Parathyroid adenoma (tissue), 2 donors: ENCODE measurements around the gene FAM83F.

ENCODE experiments used
- H2AFZ ChIP-seq: fragments of 300-600 bp; sonication (generic); one replicate; pipeline ENCODE4 v1.7.0; 2017; ENCODE audit warnings: antibody characterized with exemption, mild to moderate bottlenecking
- H3K27ac ChIP-seq: fragments of 300-600 bp; sonication (generic); one replicate; pipeline ENCODE4 v1.7.0; 2017
- H3K27me3 ChIP-seq: fragments of 300-600 bp; sonication (generic); one replicate; pipeline ENCODE4 v1.7.0; 2017; ENCODE audit warnings: low read length; ENCODE audit not compliant: control insufficient read depth, insufficient read depth
- H3K36me3 ChIP-seq: fragments of 300-600 bp; sonication (generic); one replicate; pipeline ENCODE4 v1.7.0; 2017; ENCODE audit warnings: low read length; ENCODE audit not compliant: control insufficient read depth, insufficient read depth
- H3K4me1 ChIP-seq: fragments of 300-600 bp; sonication (generic); one replicate; pipeline ENCODE4 v1.7.0; 2017; ENCODE audit warnings: control low read depth
- H3K4me2 ChIP-seq: fragments of 300-600 bp; sonication (generic); one replicate; pipeline ENCODE4 v1.7.0; 2017; ENCODE audit warnings: low read length
- H3K4me3 ChIP-seq: fragments of 300-600 bp; sonication (generic); one replicate; pipeline ENCODE4 v1.7.0; 2017; ENCODE audit warnings: low read depth, low read length
- H3K79me2 ChIP-seq: fragments of 300-600 bp; sonication (generic); one replicate; pipeline ENCODE4 v1.7.0; 2017; ENCODE audit warnings: control low read depth
- H3K9ac ChIP-seq: fragments of 300-600 bp; sonication (generic); one replicate; pipeline ENCODE4 v1.7.0; 2017; ENCODE audit warnings: mild to moderate bottlenecking
- H3K9me3 ChIP-seq: fragments of 300-600 bp; sonication (generic); one replicate; pipeline ENCODE4 v1.7.0; 2017; ENCODE audit warnings: low read length; ENCODE audit not compliant: control insufficient read depth
- TF ChIP-seq, protein P1 (sequence below): fragments of 300-600 bp; sonication (generic); IDR thresholded peaks from one replicate; pipeline ENCODE4 v1.7.0; 2017; ENCODE audit warnings: antibody characterized with exemption, mild to moderate bottlenecking
- donor health status: primary hyperparathyroidism.

FAM83F gene

DNA sequence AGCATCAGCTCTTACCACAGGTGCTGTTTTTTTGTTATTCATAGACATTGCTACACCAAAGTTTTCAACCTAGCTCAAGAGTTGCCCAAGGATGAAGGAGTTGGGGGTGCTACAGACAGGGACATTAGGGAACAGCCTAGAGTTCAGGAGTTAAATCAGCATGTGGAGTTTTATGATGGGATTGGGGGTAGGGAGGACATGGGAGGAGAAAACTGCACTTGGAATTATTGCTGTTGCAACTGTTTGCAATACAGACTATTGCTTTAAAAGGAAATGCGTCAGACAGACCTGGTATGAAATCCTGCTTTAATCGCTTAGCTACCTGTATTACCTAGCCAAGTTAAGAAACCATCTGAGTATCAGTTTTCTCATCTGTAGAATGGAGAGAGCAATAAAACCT lies 28.3 kb upstream of the FAM83F start:
- Histone ChIP-seq H3K4me3 (no peak overlapping the region), H3K27ac (no peak overlapping the region), H3K27me3 (no peaks in the 10 kb centered on the region), H3K4me2 (no peak overlapping the region), H3K79me2 (no peaks in the 10 kb centered on the region), H3K9ac (no peak overlapping the region), H3K36me3 (no peaks in the 10 kb centered on the region), H3K4me1 (no peaks in the 10 kb centered on the region), H3K9me3 (no peaks in the 10 kb centered on the region), H2AFZ (no peak overlapping the region)
- TF ChIP-seq, protein P1, sequence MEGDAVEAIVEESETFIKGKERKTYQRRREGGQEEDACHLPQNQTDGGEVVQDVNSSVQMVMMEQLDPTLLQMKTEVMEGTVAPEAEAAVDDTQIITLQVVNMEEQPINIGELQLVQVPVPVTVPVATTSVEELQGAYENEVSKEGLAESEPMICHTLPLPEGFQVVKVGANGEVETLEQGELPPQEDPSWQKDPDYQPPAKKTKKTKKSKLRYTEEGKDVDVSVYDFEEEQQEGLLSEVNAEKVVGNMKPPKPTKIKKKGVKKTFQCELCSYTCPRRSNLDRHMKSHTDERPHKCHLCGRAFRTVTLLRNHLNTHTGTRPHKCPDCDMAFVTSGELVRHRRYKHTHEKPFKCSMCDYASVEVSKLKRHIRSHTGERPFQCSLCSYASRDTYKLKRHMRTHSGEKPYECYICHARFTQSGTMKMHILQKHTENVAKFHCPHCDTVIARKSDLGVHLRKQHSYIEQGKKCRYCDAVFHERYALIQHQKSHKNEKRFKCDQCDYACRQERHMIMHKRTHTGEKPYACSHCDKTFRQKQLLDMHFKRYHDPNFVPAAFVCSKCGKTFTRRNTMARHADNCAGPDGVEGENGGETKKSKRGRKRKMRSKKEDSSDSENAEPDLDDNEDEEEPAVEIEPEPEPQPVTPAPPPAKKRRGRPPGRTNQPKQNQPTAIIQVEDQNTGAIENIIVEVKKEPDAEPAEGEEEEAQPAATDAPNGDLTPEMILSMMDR = no peak

DNA sequence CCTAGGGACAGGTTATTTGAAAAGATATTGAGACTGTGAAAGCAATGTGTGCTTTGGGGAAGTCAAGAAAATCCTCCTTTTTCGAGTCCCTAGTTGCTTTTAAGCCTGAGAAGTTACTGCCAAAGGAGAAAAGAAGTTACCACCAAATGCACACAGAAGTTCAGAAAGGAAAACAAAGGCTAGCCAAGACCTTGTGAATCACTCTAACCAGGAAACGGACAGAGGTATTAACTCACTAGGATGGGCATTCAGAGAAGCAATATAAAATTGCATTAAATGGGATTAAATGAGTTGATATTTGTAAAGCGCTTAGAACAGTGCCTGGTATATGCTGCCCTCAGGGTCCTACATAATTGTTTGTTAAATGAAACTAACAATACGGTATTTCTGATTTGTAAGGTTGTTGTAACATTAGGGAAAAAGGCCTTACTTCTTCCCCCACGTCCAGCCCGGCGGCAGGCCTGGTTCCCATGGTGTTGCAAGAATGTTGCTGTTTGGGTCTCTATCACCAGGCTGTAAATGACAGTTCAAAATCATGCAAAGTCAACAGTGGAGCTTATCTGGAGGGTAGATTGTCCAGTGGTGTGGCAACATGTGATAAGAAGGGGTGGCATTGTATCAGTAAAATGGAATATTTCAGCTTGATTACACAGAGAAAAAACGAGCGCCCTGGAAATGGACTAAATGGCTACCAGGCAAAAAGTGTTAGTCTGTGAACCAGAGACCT lies 27.5 kb upstream of the FAM83F start:
- TF ChIP-seq, protein P1 = no peak
- Histone ChIP-seq H3K4me2 (no peak overlapping the region), H3K9ac (no peak overlapping the region), H3K27ac (no peak overlapping the region), H2AFZ (no peak overlapping the region), H3K9me3 (no peaks in the 10 kb centered on the region), H3K27me3 (no peaks in the 10 kb centered on the region), H3K4me3 (no peak overlapping the region), H3K36me3 (no peaks in the 10 kb centered on the region), H3K79me2 (no peaks in the 10 kb centered on the region), H3K4me1 (no peaks in the 10 kb centered on the region)

DNA sequence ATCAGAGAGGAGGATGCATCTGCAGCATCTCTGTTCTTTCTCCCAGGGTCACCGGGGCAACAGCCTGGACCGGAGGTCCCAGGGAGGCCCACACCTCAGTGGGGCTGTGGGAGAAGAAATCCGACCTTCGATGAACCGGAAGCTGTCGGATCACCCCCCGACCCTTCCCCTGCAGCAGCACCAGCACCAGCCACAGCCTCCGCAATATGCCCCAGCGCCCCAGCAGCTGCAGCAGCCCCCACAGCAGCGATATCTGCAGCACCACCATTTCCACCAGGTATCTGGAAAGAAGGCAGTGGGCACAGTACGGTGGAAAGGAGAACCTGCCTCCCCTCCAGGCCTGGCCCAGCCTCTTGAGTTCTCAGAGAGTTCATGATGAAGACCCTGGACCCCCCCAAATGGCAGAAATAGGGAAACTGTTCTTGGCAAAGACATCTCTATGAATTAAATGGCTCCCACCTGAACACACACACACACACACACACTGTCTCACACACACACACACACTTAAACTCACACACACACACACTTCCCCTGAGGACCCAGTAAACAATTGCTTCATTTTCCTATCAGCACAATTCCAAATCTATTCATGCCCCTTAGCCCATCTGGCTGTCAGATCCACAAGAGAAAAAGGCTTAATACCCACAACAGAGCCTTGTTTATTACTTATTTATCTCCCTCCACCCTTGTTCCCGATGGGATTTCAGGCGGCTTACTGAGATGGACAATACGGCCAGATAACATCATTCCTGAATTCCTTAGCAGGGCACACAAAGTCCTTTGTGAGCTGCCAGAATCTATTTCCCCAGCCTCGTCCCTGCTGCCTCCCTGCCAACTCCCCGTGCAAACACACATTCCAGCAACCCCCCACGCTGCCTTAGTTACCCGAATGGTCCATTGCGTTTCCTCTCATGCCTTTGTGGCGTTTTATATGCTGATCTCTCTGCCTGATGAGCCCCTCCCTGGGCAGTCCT lies 26.5 kb upstream of the FAM83F start:
- no peaks in the 10 kb centered on the region for H3K27me3 ChIP-seq
- H3K9ac ChIP-seq = no peak overlapping the region
- H3K9me3 ChIP-seq = no peaks in the 10 kb centered on the region
- no peaks in the 10 kb centered on the region for H3K36me3 ChIP-seq
- no peak overlapping the region for H3K27ac ChIP-seq
- H3K4me3 ChIP-seq = no peak overlapping the region
- H3K4me1 ChIP-seq = no peaks in the 10 kb centered on the region
- TF ChIP-seq, protein P1 = no peak
- no peaks in the 10 kb centered on the region for H3K79me2 ChIP-seq
- no peak overlapping the region for H3K4me2 ChIP-seq
- no peak overlapping the region for H2AFZ ChIP-seq

DNA sequence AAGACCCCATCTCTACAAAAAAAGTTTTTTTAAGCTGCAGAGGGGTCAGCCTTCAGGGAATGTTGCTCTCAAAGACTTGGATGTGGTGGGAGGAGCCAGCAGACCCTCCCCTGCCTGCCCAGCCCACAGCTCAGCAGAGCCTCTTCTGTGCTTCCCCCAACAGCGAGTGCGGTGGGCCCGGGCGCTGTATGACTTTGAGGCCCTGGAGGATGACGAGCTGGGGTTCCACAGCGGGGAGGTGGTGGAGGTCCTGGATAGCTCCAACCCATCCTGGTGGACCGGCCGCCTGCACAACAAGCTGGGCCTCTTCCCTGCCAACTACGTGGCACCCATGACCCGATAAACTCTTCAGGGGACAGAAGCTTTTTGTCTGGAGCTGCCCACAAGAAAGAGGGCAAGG lies 24.0 kb upstream of the FAM83F start:
- Histone ChIP-seq H3K9me3 (no peaks in the 10 kb centered on the region), H3K27ac (no peak overlapping the region), H3K4me1 (no peaks in the 10 kb centered on the region), H3K79me2 (no peaks in the 10 kb centered on the region), H3K9ac (no peak overlapping the region), H2AFZ (no peak overlapping the region), H3K4me2 (no peak overlapping the region), H3K4me3 (no peak overlapping the region), H3K36me3 (no peaks in the 10 kb centered on the region), H3K27me3 (no peaks in the 10 kb centered on the region)
- TF ChIP-seq, protein P1 = no peak
